C4-2B (cell line): ENCODE results near the gene TNC.

Experiments
- CTCF ChIP-seq: fragments of 450-650 bp; conservative IDR thresholded peaks from 2 replicates; pipeline ENCODE4 v1.5.1; 2017; ENCODE audit warnings: mild to moderate bottlenecking
- ZFX ChIP-seq: fragments of 450-650 bp; IDR thresholded peaks from 2 replicates; pipeline ENCODE4 v1.6.1; 2017

GRCh38 chr9:115000217-115000639 lies 117.7 kb downstream of the TNC start:
- TF ChIP-seq CTCF (no peak), ZFX (no peak)
